Fibroblast of skin of scalp (primary cell): ENCODE measurements around the gene DSC1.
"Not testable (repeated sequence)": the region's sequence is repeated elsewhere in the genome, so short reads cannot be mapped to it uniquely, and the experiment has no call there.

ENCODE experiments used
- DNase-seq: peaks from one replicate; pipeline ENCODE4 v3.0.0-alpha.2; 2013

The DSC1 gene

DNA sequence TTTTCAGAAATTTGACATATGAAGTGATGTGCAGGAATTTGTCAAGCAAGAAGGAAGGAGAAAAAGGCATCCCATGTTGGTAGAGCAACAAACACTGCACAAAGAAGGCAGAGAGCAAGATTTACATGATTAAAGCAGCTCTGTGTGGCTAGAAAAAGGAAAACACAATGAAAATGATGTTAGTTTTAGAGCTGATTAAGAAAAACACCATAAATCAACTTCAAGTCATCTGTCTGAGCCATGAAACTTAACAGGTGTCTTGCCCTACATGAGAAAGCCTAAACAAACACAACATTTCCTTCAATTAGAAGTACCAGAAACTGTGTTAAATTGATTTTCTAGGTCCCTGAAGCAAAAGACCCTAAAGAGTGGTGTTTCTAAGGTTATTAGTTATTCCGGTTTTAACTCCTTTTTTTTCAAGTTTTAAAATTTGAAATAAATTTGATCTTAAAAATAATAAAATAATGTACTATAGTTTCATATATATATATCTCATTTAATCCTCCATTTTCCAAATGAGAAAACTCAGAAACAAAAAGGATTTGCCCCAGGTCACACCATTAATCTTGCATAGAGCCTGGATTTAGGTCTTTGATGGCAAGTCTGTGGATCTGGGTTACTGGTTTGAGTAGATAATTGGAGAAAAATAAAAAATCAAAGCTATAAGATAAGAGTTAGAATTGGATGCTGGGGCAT lies 8.6 kb upstream of the DSC1 start:
- no peak for DNase-seq

DNA sequence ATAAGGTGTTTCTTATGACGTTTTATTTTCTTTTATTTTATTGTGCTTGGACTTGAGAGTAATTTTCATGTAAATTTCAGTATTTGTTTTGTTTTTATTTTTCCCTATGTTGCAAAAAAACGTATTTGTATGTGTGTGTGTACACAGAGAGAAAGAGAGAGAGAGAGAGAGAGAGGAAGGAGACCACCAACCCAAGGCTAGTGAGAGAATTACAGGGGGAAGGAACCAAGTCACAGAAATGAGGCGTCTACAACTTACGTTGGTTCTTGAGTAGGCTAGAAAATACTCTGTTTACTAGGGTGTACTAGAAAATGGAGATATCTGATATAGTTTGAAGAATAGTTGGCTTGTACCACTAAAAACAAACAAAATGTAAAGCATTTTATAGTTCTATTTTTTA lies 7.7 kb upstream of the DSC1 start:
- DNase-seq: no peak

GRCh38 chr18:31162419-31162793 lies 250 bp downstream of the DSC1 start:
- no peak for DNase-seq

DNA sequence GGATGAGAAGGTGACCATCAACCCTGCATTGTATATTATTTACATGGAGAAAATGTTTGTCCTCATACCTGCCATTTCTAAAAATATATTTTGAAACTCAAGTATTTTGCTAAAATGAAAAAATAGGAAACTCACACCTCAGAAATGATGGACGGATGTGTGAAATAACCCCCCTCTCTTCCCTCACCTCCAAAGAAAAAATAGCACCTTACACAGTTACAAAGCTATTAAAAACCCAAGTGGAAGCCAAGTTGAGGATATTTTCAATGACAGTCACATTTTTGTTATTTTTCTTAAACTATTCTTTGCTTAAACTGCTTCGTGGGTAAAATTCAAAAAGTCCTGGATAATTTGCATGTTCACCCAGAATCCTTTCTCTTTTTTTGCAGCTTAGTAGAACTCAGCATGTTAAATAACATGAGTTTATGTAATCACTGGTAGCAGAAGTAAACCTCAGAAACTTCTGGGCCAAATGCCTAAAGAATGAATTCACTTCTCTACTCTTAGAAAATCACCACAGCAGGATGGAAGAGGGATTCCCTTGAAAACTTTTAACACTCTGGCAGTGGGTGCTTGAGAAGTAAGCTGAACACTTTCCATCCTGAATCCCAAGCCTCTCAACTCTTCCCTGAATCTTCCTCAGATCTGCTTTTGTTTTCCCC lies 768 bp downstream of the DSC1 start:
- DNase-seq: no peak

- no peak for DNase-seq
These were observed 5.6 kb downstream of the DSC1 start for GRCh38 chr18:31156821-31157763.

- DNase-seq: no peak
These were observed 7.2 kb downstream of the DSC1 start for GRCh38 chr18:31155498-31155897.

GRCh38 chr18:31154181-31154580 lies 8.5 kb downstream of the DSC1 start:
- DNase-seq: no peak

DNA sequence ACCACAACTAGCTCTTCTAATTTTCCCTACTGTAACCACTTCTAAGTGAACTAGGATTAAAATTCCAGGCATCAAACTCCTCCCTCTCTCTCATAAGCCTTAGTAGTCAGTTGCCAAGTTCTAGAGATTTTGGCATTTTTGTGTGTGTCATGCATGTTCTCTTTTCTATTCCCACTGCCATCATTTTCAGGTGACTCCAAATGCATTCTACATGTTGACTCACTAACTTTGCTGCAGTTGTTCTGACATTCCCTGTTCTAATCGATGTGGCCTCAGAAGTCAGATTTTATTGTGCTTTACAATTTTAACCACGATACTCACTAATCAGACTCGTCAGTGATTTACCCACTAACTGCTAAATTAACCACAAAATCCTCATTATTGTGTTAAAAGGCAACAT lies 13.3 kb downstream of the DSC1 start:
- no peak for DNase-seq

- no peak for DNase-seq
These were observed 14.1 kb downstream of the DSC1 start for GRCh38 chr18:31148600-31148999.

GRCh38 chr18:31146809-31147208 lies 15.8 kb downstream of the DSC1 start:
- no peak for DNase-seq

DNA sequence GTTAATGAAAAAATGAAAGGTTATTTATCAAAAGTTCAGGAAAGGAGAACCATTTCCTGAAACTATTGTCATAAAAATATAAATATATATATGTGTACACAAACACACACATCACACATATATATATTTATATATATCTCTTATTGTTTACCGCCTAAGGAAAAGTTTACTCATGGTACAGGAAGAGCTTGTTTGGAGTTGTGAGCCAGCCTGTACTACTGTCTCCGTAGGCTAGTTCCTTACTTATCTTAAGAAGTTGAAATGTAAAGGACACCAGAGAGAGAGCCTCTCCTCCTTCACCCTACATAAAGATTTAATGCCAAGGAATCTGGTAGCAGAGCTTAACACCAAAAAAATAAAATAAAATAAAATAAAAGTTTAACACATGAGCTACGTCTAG lies 19.6 kb downstream of the DSC1 start:
- DNase-seq: no peak

DNA sequence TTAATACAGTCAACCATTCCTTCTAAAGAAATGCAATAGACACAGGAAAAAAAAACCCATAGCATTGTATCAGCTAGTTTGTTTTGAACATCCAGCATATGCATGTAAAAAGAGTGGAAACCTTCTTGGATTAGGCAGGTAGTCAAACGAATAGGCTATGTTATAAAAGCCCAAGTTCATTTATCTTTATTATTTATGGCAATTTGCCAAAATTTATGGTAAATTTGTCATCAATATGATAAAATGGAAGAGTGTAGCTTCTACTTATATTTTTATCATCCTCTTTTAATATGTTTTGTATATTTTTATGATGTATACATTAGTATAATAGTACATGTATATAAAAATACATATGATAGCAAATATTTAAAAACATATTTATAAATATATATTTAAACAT lies 23.9 kb downstream of the DSC1 start:
- DNase-seq: no peak

DNA sequence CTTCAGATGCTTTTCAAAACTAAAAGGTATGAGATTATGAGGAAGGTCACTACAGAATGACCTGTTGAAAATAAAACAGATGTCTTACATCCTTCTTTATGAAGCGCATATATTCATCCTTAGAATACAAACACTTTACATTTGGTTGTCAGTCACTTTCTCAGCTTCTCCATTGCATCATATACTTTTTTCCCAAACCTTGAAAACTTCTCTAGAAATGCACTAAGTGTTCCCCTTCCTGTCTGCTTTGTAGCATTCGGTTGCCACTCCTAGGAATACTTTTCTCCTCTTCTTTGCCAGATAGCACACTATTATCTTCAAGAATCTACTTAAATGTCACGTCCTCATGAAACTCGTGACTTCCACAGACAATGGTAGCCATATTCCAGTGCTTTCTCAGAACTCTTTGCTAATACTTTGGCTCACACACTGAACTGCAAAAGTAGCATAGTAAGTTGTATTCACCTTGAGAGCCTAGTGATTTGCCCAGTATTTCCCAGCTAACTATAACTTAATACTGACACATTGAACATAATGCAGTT lies 27.6 kb downstream of the DSC1 start:
- DNase-seq: no peak

GRCh38 chr18:31129398-31130115 lies 33.1 kb downstream of the DSC1 start:
- no peak for DNase-seq

DNA sequence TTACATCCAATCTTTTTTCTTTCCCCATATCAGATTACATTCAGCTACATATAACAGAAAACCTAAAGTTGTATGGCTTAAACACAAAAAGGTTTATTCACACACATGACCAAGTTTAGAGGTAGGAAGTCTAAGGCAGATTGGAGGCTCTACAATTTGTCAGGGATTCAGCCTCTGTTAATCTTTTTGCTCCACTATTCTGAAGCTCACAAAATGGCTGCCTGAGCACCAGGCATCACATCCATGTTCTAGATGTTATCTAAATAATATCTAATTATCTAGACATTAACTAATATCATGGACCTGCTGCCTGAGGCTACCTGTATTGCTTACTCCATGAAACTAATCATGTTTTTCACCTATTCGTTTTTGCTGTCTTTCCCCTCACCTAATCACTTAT lies 36.8 kb downstream of the DSC1 start:
- no peak for DNase-seq

DNA sequence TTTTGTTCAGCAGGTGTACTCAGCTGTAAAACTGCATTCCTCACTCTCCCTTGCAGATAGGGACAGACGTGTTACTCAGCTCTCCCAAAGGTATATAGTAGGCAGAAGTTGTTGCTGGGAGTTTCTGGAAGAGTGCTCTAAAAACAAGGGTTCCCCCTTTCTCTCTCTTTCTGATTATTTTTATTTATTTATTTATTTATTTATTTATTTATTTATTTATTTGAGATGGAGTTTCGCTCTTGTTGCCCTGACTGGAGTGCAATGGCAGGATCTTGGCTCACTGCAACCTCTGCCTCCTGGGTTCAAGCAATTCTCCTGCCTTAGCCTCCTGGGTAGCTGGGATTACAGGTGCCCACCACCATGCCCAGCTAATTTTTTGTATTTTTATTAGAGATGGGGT lies 39.5 kb downstream of the DSC1 start:
- DNase-seq: not testable (repeated sequence)

DNA sequence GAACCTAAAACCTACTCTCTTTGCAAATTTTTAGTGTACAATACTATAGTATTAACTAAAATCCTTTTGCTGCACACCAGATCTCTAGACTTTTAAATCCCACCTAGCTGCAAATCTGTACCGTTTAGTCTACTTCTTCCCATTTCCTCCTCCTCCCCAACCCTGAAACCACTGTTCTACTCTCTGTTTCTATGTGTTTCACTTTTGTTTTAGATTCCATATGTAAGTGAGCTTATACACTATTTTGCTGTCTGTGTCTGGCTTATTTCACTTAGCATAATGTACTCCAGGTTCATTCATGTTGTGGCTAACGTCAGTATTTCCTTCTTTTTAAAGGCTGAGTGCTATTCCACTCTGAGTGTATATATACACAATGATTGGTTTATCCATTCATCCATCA lies 42.1 kb downstream of the DSC1 start:
- DNase-seq: no peak

- DNase-seq: no peak
These were observed 45.6 kb downstream of the DSC1 start for GRCh38 chr18:31116853-31117595.

DNA sequence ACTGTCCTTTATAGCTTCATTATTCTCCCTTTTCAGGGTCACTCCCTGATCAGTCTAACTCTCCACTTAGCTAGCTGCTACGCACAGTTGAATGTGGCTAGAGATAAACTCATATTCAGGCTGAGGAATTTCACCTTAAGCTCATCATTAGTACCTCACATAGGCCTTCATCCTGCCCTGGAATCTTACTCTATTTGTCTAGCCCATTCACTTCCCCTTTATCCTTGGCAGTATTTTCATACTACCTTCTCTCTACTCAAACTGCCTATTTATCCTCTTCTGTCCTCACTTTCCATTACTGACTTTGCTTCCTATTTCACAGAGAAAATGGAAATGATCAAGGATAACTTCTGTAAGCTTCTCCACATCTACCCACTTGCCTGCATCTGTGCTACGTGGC lies 49.9 kb downstream of the DSC1 start:
- DNase-seq: no peak

- DNase-seq: no peak
These were observed 56.9 kb downstream of the DSC1 start for GRCh38 chr18:31105733-31106132.

- no peak for DNase-seq
These were observed 58.2 kb downstream of the DSC1 start for GRCh38 chr18:31104444-31104843.

DNA sequence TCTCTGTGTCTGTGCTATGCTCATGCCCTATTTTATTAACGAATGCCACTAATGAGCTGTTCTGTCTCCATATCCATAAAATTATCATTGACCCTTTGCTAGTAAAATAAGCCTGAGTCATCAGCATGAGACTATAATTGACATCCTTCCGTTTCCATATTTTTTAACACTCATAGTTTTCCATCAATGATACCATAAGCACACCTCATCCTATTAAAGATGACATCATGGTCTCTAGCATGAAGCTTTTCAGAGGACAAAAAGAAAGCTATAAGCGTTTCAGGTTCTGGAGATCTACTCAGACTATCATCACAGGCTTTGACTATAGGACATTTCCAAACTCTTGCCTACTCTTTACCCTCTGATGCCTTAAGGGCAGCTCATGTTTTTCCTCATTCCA lies 59.2 kb downstream of the DSC1 start:
- no peak for DNase-seq
